GM12878 (cell line): Measurements from ENCODE around the gene PPP2R1A. TPM values are rescaled to one million over a fixed set of nuclear protein-coding genes. Genes with fewer than 3 reads are reported as not detected.

ENCODE experiments used
- ATAC-seq: fragments of 200-7000 bp; cut with Tn5 transposase; 3 replicates; pipeline ENCODE4 v1.9.1; 2020; ENCODE audit warnings: mild to moderate bottlenecking, moderate library complexity
- BruUV-seq: library from RNA; stranded (reverse); fragments of 400-500 nt; replicated peaks from 2 replicates; lab custom pipeline; 2021; lab: Mats Ljungman, UMichigan
- CTCF ChIA-PET: fragments of 300-600 bp; sonication (Branson Sonifier 250); formaldehyde crosslinking; extraction: SDS; loops from one replicate; lab custom pipeline; 2021; ENCODE audit warnings: inconsistent platforms; lab: Yijun Ruan, JAX
- POLR2A ChIA-PET: fragments of 350-600 bp; formaldehyde crosslinking; extraction: SDS; loops from one replicate; lab custom pipeline; 2021; ENCODE audit warnings: inconsistent platforms; lab: Charles Lee
- RAD21 ChIA-PET: fragments of 300-600 bp; sonication (Branson Sonifier 250); formaldehyde crosslinking; loops from one replicate; lab custom pipeline; 2023; ENCODE audit warnings: antibody characterized with exemption; ENCODE audit not compliant: unreplicated experiment; lab: Charles Lee
- SMC1A ChIA-PET: fragments of 300-600 bp; sonication (Branson Sonifier 250); formaldehyde crosslinking; loops from one replicate; lab custom pipeline; 2023; ENCODE audit not compliant: unreplicated experiment, uncharacterized antibody; lab: Charles Lee
- DNase-seq: peaks from one replicate; pipeline ENCODE4 v3.0.0-alpha.2; 2011; ENCODE audit warnings: low read depth, low spot score
- FAIRE-seq: peaks from 3 replicates; lab custom pipeline; 2011; peaks lifted over from hg19 to GRCh38; lab: Jason Lieb, UNC
- H2AFZ ChIP-seq: 2 replicates; pipeline ENCODE4 v1.6.0; 2011; ENCODE audit warnings: low read depth, low read length, control low read depth; ENCODE audit not compliant: control insufficient read depth
- H3K27ac ChIP-seq: 2 replicates; pipeline ENCODE4 v1.5.1; 2011; ENCODE audit warnings: control low read depth; ENCODE audit not compliant: control insufficient read depth, insufficient read depth
- H3K27me3 ChIP-seq, 2 experiments: replicated peaks in 1 of 2; 2 replicates each; pipeline versions ENCODE4 v1.6.0 to v1.6.1; 2011; ENCODE audit warnings: low read length in 1 of 2; ENCODE audit not compliant: control insufficient read depth in 2 of 2, insufficient read depth in 2 of 2
- H3K36me3 ChIP-seq, 2 experiments: 2 replicates each; pipeline ENCODE4 v1.5.1; 2011; ENCODE audit warnings: low read length in 1 of 2; ENCODE audit not compliant: control insufficient read depth in 2 of 2, insufficient read depth in 2 of 2
- H3K4me1 ChIP-seq: 2 replicates; pipeline ENCODE4 v1.6.1; 2011; ENCODE audit warnings: mild to moderate bottlenecking, low read length, moderate library complexity, mixed read lengths; ENCODE audit not compliant: control insufficient read depth, insufficient read depth
- H3K4me2 ChIP-seq: 2 replicates; pipeline ENCODE4 v1.6.0; 2011; ENCODE audit warnings: control low read depth; ENCODE audit not compliant: control insufficient read depth, insufficient read depth
- H3K4me3 ChIP-seq: fragments of 200-600 bp; sonication (generic); 2 replicates; pipeline ENCODE4 v1.5.1; 2016
- H3K79me2 ChIP-seq: 2 replicates; pipeline ENCODE4 v1.6.0; 2011; ENCODE audit warnings: low read length; ENCODE audit not compliant: control insufficient read depth, insufficient read depth
- H3K9ac ChIP-seq: 2 replicates; pipeline ENCODE4 v1.8.0; 2011; ENCODE audit warnings: low read length, control low read depth, mixed read lengths; ENCODE audit not compliant: control insufficient read depth, insufficient read depth
- H3K9me3 ChIP-seq: replicated peaks from 3 replicates; pipeline ENCODE4 v1.5.1; 2011; ENCODE audit warnings: mild to moderate bottlenecking, low read length; ENCODE audit not compliant: control insufficient read depth, insufficient read depth
- H4K20me1 ChIP-seq: 2 replicates; pipeline ENCODE4 v1.6.0; 2011; ENCODE audit not compliant: control insufficient read depth, insufficient read depth
- BHLHE40 ChIP-seq, 2 experiments: fragments of 450-650 bp in 1 of 2; IDR thresholded peaks; 2 replicates each; pipeline ENCODE4 v1.6.1; 2011 to 2017; ENCODE audit warnings: low read depth in 2 of 2, borderline replicate concordance in 1 of 2, improper control_type of control experiment in 1 of 2, low read length in 1 of 2, mild to moderate bottlenecking in 1 of 2
- GABPA ChIP-seq: IDR thresholded peaks from 2 replicates; pipeline ENCODE4 v1.6.1; 2014; ENCODE audit warnings: antibody characterized with exemption, low read depth, mild to moderate bottlenecking, inconsistent platforms
- HDAC6 ChIP-seq: fragments of 200-600 bp; sonication (generic); IDR thresholded peaks from one replicate; pipeline ENCODE4 v1.8.0; 2017; ENCODE audit warnings: antibody characterized with exemption; ENCODE audit not compliant: unreplicated experiment
- HDGF ChIP-seq: fragments of 450-650 bp; IDR thresholded peaks from 2 replicates; pipeline ENCODE4 v1.6.1; 2016; ENCODE audit warnings: antibody characterized with exemption
- IKZF2 ChIP-seq, 2 experiments: fragments of 450-650 bp; IDR thresholded peaks; 2 replicates each; pipeline ENCODE4 v1.6.1; 2017; ENCODE audit warnings: mild to moderate bottlenecking in 2 of 2, moderate library complexity in 2 of 2
- RELA ChIP-seq: fragments of 450-650 bp; IDR thresholded peaks from 2 replicates; pipeline ENCODE4 v1.8.0; 2014; ENCODE audit warnings: borderline replicate concordance; ENCODE audit not compliant: partially characterized antibody
- STAT3 ChIP-seq: IDR thresholded peaks from 2 replicates; pipeline ENCODE4 v1.6.1; 2011; ENCODE audit warnings: low read depth, low read length, improper control_type of control experiment
- TARDBP ChIP-seq: IDR thresholded peaks from 2 replicates; pipeline ENCODE4 v1.6.1; 2016; ENCODE audit warnings: borderline replicate concordance
- YY1 ChIP-seq: IDR thresholded peaks from 2 replicates; pipeline ENCODE4 v1.6.1; 2011; ENCODE audit warnings: low read depth, mild to moderate bottlenecking, low read length
- WGBS: methylation state at CpG from one replicate; pipeline ENCODE4 v1.1.6; 2016; ENCODE audit warnings: low lambda C conversion rate; ENCODE audit not compliant: insufficient replicate concordance, insufficient coverage; ENCODE audit errors: missing lambda C conversion rate; 5-methylcytosine and 5-hydroxymethylcytosine counted together
- in situ Hi-C: fragments of 300-500 bp; cut with MboI; formaldehyde crosslinking; loops from 9 replicates; pipeline ENCODE4 v1.14.3; 2018; ENCODE audit warnings: mixed read lengths
- intact Hi-C: fragments of 100-400 bp; cut with micrococcal nuclease; formaldehyde crosslinking; loops from one replicate; pipeline ENCODE4 v1.14.2; 2022; ENCODE audit not compliant: unreplicated experiment
- polyA plus RNA-seq, 11 experiments: library from polyadenylated mRNA; depleted of rRNA in 4 of 11; unstranded in 6 of 11; stranded (reverse) in 5 of 11; fragments of >200 nt; fragmentation: Nextera tagmentation in 4 of 11; fragmentation: Illumina TruSeq in 1 of 11; extraction: Ambion mirVana in 4 of 11; extraction: Trizol in 1 of 11; gene quantifications; 1 replicate in 1 of 11; 2 replicates in 10 of 11; pipeline versions ENCODE4 v1.2.1 to v1.2.3, GENCODE V29; 2011 to 2016; ENCODE audit warnings: inconsistent platforms in 2 of 11, missing spikeins in 2 of 11, low read depth in 1 of 11
- total RNA-seq, 4 experiments: library from RNA; depleted of rRNA in 3 of 4; stranded (reverse); fragments of >200 nt in 3 of 4; fragmentation: Illumina TruSeq in 1 of 4; extraction: Trizol in 1 of 4; gene quantifications; 2 replicates each; pipeline versions ENCODE4 v1.2.1 to v1.2.3, GENCODE V29; 2013 to 2021
- TF ChIP-seq, protein P1 (sequence below): IDR thresholded peaks from 2 replicates; pipeline ENCODE4 v1.6.1; 2011; ENCODE audit warnings: low read depth, low read length, improper control_type of control experiment, borderline replicate concordance
- TF ChIP-seq, protein P2 (sequence below): IDR thresholded peaks from 2 replicates; pipeline ENCODE4 v1.6.1; 2012; ENCODE audit warnings: low read depth, low read length, improper control_type of control experiment
- TF ChIP-seq, protein P3 (sequence below): fragments of 450-650 bp; IDR thresholded peaks from 2 replicates; pipeline ENCODE4 v1.6.1; 2017; ENCODE audit warnings: antibody characterized with exemption, mild to moderate bottlenecking, moderate library complexity

Gene PPP2R1A
- total and polyA plus RNA-seq, 10 of the 15 experiments (the other 5 are each of a cell fraction or from before 2014, with no cell fraction given) = 16.0 to 359 (median 140) TPM

DNA sequence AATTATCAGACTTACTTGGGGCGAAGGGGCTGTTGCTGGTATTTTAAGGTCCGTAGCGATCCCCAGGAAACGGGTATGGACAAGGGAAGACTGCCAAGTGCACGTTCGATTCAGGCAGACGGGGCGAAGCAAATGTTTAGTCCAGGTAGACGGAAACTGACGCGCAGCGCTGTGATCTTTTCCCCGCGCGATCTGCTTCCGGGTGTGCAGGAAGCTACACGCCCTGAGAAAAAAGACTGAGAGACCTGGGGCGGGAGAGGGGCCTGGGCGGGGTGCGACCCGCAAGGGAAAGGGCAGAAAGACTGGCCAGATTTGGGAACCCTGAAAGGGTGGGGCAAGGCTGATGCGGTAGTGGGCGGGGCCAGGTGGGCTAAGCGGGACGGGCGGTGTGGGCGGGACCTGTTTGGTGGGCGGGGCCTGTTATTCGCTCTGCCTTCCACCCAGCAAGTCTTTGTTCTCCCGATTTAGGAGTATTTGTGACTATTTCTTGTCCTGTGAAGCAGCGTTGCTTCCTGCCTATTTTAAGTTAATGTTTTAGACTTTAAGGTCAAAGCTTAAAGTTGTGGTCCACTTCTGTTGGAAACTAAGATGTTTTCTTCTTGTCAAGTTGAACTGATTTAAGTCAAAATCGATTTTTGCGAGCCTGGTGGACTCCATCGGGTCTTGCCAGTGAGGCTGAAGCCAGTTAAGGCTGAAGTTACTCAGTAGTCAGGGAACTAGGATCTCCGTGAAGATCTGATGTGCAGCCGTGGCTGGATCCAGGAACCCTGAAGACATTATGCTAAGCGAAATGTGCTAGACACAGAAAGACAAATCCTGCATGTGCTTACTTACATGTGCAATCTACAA, 18.3 kb upstream of the PPP2R1A start, which contains the start of gene ZNF836 (continued):
- TF ChIP-seq GABPA = peak; percentile 80
- TF ChIP-seq, all 136 proteins: peak for 17

DNA sequence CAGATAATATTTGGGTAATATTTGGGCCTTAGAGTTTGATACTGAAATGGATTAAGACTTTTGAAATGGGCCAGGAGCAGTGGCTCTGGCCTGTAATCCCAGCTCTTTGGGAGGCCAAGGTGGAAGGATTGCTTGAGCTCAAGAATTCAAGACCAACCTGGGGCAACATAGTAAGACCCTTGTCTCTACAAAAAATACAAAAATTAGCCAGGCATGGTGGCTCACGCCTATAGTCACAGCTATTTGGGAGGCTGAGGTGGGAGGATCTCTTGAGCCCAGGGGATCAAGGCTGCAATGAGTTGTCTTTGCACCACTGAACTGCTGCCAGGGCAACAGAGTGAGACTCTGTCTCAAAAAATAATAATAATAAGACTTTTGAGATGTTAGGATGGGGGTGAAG, 17.5 kb upstream of the PPP2R1A start:
- ChIA-PET RAD21 (interaction anchor here (1.7 kb wide), 1 partner anchor 17 kb away, joined by 7 read pairs; the partner anchor contains the start of gene PPP2R1A), CTCF (interaction anchor here (1.9 to 2.1 kb wide), 2 partner anchors 17 to 65 kb away, joined by 8 read pairs; partner anchors contain the start of gene PPP2R1A), POLR2A (interaction anchor here (2.6 kb wide), 1 partner anchor 17 kb away, joined by 10 read pairs; the partner anchor contains the start of gene PPP2R1A)
- Histone ChIP-seq H3K27ac (no peak overlapping the region), H3K9me3 (peaks cover 14% of the 10 kb centered on the region; the same call in 2 of the 3 replicates), H3K4me2 (peak overlapping the region; percentile 93; the same call in 1 of the 2 replicates), H3K27me3 (no peaks in the 10 kb centered on the region), H3K4me1 (peaks cover 4% of the 10 kb centered on the region), H2AFZ (peak overlapping the region; percentile 88; the same call in 1 of the 2 replicates), H3K9ac (no peak overlapping the region), H3K36me3 (no peaks in the 10 kb centered on the region)
- intact Hi-C loops (no loop called here), in situ Hi-C loops (no loop called here)
- ATAC-seq (no peak), FAIRE-seq (no peak)
- TF ChIP-seq, protein P1, sequence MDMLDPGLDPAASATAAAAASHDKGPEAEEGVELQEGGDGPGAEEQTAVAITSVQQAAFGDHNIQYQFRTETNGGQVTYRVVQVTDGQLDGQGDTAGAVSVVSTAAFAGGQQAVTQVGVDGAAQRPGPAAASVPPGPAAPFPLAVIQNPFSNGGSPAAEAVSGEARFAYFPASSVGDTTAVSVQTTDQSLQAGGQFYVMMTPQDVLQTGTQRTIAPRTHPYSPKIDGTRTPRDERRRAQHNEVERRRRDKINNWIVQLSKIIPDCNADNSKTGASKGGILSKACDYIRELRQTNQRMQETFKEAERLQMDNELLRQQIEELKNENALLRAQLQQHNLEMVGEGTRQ = no peak
- TF ChIP-seq STAT3 (no peak), HDAC6 (no peak), BHLHE40 (IDR thresholded peaks at IDR 0.05; ENCODE audit: borderline replicate concordance in 1 of 2, low read depth in 2 of 2, low read length in 1 of 2) (no peak), RELA (no peak), HDGF (no peak), IKZF2 (IDR thresholded peaks at IDR 0.05) (no peak), TARDBP (no peak), YY1 (no peak)
- TF ChIP-seq, protein P2, sequence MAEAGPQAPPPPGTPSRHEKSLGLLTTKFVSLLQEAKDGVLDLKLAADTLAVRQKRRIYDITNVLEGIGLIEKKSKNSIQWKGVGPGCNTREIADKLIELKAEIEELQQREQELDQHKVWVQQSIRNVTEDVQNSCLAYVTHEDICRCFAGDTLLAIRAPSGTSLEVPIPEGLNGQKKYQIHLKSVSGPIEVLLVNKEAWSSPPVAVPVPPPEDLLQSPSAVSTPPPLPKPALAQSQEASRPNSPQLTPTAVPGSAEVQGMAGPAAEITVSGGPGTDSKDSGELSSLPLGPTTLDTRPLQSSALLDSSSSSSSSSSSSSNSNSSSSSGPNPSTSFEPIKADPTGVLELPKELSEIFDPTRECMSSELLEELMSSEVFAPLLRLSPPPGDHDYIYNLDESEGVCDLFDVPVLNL = no peak
- TF ChIP-seq, protein P3, sequence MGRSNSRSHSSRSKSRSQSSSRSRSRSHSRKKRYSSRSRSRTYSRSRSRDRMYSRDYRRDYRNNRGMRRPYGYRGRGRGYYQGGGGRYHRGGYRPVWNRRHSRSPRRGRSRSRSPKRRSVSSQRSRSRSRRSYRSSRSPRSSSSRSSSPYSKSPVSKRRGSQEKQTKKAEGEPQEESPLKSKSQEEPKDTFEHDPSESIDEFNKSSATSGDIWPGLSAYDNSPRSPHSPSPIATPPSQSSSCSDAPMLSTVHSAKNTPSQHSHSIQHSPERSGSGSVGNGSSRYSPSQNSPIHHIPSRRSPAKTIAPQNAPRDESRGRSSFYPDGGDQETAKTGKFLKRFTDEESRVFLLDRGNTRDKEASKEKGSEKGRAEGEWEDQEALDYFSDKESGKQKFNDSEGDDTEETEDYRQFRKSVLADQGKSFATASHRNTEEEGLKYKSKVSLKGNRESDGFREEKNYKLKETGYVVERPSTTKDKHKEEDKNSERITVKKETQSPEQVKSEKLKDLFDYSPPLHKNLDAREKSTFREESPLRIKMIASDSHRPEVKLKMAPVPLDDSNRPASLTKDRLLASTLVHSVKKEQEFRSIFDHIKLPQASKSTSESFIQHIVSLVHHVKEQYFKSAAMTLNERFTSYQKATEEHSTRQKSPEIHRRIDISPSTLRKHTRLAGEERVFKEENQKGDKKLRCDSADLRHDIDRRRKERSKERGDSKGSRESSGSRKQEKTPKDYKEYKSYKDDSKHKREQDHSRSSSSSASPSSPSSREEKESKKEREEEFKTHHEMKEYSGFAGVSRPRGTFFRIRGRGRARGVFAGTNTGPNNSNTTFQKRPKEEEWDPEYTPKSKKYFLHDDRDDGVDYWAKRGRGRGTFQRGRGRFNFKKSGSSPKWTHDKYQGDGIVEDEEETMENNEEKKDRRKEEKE = no peak
- TF ChIP-seq, all 136 proteins: peak for 0
- Histone ChIP-seq H3K4me3 (no peak overlapping the region), H3K79me2 (peaks cover 3% of the 10 kb centered on the region; the same call in 1 of the 2 replicates), H4K20me1 (no peaks in the 10 kb centered on the region)
- 100% methylated on average over 1 of the region's 1 CpG for WGBS
- DNase-seq = no peak
- SMC1A ChIA-PET = interaction anchor here (0.9 to 1.5 kb wide), 5 partner anchors 12 to 65 kb away, joined by 3 to 4 read pairs (median 4); partner anchors contain the start of genes PPP2R1A and ZNF616
- no TSS peak for BruUV-seq
